ENCODE measurements around the gene KRABD2.

The KRABD2 gene

DNA sequence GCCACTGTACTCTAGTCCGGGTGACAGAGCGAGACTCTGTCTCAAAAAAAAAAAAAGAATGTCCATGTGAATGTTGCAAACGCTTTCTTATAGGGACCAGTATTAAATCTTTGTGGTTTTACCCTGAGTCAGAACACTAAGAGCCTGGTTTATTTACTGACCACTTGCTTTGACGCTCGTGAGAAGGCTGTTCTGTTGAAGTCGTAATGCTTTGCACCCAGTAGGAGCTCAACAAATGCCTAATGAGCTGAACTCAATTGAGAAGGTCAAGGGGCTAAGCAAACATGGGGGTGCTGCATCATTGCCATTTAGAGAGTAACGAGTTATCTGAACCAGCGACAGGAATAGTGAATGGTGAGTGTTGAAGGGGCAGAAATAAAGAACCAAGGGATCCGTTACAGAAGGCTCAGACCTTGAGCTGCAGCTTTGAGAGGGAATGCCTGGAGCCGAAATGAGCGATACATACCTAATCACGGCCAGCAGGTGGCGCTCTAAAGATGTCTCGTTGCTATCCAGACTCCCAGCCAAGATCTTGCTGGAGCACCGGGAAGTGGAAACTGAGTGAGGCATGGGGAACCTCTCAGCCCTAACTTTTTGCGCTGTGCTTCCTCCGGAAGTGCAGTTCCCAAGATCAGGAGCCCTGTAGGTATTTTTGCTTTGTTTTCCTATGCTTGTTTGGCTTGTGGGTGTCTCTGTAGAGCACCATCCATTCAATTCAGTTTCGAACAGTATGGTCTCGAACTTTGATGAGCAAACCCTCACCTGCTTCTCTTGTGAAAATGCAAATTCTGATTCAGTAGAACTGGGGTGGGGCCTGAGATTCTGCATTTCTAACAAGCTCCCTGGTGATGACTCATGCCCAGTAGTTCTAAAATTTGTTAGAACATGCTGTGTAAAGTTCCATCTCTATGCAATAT is 33.7 kb upstream of the KRABD2 start:
- Histone ChIP-seq H3K79me2 (ENCODE audit: control insufficient read depth, insufficient read depth, low read length) (no peaks in the 10 kb centered on the region), H3K9me3 (ENCODE audit: control insufficient read depth, low read depth, low read length) (no peaks in the 10 kb centered on the region), H3K9ac (ENCODE audit: control insufficient read depth, extremely low read depth, insufficient read depth, low read length) (no peak overlapping the region), H3K36me3 (ENCODE audit: control insufficient read depth in 2 of 2, extremely low read depth in 1 of 2, insufficient read depth in 2 of 2, low read length in 2 of 2) (no peaks in the 10 kb centered on the region), H3K4me1 (ENCODE audit: control insufficient read depth, extremely low read depth, insufficient read depth, low read length) (peaks cover 18% of the 10 kb centered on the region), H3K9me1 (ENCODE audit: control insufficient read depth, extremely low read depth, insufficient read depth, low read length) (no peaks in the 10 kb centered on the region), H2AFZ (ENCODE audit: control insufficient read depth, low read length) (peak overlapping the region; percentile 42), H3K27me3 (ENCODE audit: control insufficient read depth, extremely low read depth, insufficient read depth, low read length) (no peaks in the 10 kb centered on the region), H3K4me3 (ENCODE audit: control insufficient read depth in 2 of 3, extremely low read depth in 1 of 3, insufficient read depth in 2 of 3, low read depth in 1 of 3, low read length in 3 of 3) (peak overlapping the region in 2 of 3 experiments; percentile 9 to 34), H3K27ac (ENCODE audit: control insufficient read depth, insufficient read depth, low read length) (peak overlapping the region; percentile 23), H4K20me1 (ENCODE audit: control insufficient read depth, extremely low read depth, insufficient read depth, low read length) (no peaks in the 10 kb centered on the region), H3K4me2 (ENCODE audit: control insufficient read depth, extremely low read depth, insufficient read depth, low read depth, low read length) (peak overlapping the region; percentile 30)
- DNase-seq (ENCODE audit: low read depth, low spot score) (peak; percentile 76), FAIRE-seq (peak; percentile 97)
- TF ChIP-seq EZH2 (IDR thresholded peaks at IDR 0.05; ENCODE audit: low read length): no peak
- TF ChIP-seq, protein P1, sequence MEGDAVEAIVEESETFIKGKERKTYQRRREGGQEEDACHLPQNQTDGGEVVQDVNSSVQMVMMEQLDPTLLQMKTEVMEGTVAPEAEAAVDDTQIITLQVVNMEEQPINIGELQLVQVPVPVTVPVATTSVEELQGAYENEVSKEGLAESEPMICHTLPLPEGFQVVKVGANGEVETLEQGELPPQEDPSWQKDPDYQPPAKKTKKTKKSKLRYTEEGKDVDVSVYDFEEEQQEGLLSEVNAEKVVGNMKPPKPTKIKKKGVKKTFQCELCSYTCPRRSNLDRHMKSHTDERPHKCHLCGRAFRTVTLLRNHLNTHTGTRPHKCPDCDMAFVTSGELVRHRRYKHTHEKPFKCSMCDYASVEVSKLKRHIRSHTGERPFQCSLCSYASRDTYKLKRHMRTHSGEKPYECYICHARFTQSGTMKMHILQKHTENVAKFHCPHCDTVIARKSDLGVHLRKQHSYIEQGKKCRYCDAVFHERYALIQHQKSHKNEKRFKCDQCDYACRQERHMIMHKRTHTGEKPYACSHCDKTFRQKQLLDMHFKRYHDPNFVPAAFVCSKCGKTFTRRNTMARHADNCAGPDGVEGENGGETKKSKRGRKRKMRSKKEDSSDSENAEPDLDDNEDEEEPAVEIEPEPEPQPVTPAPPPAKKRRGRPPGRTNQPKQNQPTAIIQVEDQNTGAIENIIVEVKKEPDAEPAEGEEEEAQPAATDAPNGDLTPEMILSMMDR (optimal IDR thresholded peaks at IDR 0.05 in 1 of 3, IDR thresholded peaks at IDR 0.05 in 1 of 3, conservative IDR thresholded peaks at IDR 0.05 in 1 of 3; ENCODE audit: extremely low read depth in 1 of 3, insufficient read depth in 2 of 3, low read length in 3 of 3): peak; percentile 84 to 96 (median 95)
- dilution Hi-C loops (cut with MboI; ENCODE audit: extremely low pct_ligation_motif_present, low sequenced_read_pairs): no loop called here

DNA sequence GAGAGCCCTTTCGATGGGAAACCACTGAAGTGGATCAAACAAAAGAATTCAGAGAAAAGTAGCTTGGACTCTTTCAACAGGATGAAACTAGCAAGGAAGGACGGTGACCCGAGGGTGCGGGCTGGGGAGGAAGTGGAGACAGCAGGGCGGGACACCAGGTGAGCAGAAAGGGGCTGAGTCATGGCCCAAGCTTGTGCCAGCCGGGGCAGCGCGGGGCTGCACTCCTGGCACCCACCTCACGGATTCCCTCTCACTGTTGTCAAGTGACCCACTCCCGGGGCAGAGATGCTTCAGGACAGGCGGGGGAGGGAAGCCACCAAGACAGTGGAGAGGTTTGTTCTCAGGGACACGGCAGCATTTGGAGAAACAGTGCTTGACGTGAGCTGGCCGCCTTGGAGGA is 31.9 kb upstream of the KRABD2 start:
- peak overlapping the region; percentile 11 for H3K9ac ChIP-seq (ENCODE audit: control insufficient read depth, extremely low read depth, insufficient read depth, low read length)
- no peaks in the 10 kb centered on the region for H3K27me3 ChIP-seq (ENCODE audit: control insufficient read depth, extremely low read depth, insufficient read depth, low read length)
- no peaks in the 10 kb centered on the region for H4K20me1 ChIP-seq (ENCODE audit: control insufficient read depth, extremely low read depth, insufficient read depth, low read length)
- FAIRE-seq (peak; percentile 64), DNase-seq (ENCODE audit: low read depth, low spot score) (no peak)
- H3K4me2 ChIP-seq (ENCODE audit: control insufficient read depth, extremely low read depth, insufficient read depth, low read depth, low read length): peak overlapping the region; percentile 26
- no peaks in the 10 kb centered on the region for H3K79me2 ChIP-seq (ENCODE audit: control insufficient read depth, insufficient read depth, low read length)
- no peaks in the 10 kb centered on the region for H3K9me1 ChIP-seq (ENCODE audit: control insufficient read depth, extremely low read depth, insufficient read depth, low read length)
- H2AFZ ChIP-seq (ENCODE audit: control insufficient read depth, low read length): peak overlapping the region; percentile 71
- peak overlapping the region; percentile 42 for H3K27ac ChIP-seq (ENCODE audit: control insufficient read depth, insufficient read depth, low read length)
- peak overlapping the region in 2 of 3 experiments; percentile 19 to 28 for H3K4me3 ChIP-seq (ENCODE audit: control insufficient read depth in 2 of 3, extremely low read depth in 1 of 3, insufficient read depth in 2 of 3, low read depth in 1 of 3, low read length in 3 of 3)
- peaks cover 18% of the 10 kb centered on the region for H3K4me1 ChIP-seq (ENCODE audit: control insufficient read depth, extremely low read depth, insufficient read depth, low read length)
- no peaks in the 10 kb centered on the region for H3K36me3 ChIP-seq (ENCODE audit: control insufficient read depth in 2 of 2, extremely low read depth in 1 of 2, insufficient read depth in 2 of 2, low read length in 2 of 2)
- H3K9me3 ChIP-seq (ENCODE audit: control insufficient read depth, low read depth, low read length): no peaks in the 10 kb centered on the region
- dilution Hi-C loops (cut with MboI; ENCODE audit: extremely low pct_ligation_motif_present, low sequenced_read_pairs): no loop called here
- TF ChIP-seq EZH2 (IDR thresholded peaks at IDR 0.05; ENCODE audit: low read length): no peak
- TF ChIP-seq, protein P1 (optimal IDR thresholded peaks at IDR 0.05 in 1 of 3, IDR thresholded peaks at IDR 0.05 in 1 of 3, conservative IDR thresholded peaks at IDR 0.05 in 1 of 3; ENCODE audit: extremely low read depth in 1 of 3, insufficient read depth in 2 of 3, low read length in 3 of 3): no peak
